Skeletal muscle cell (primary cell): ENCODE measurements around the gene ASAP2.
A peak's percentile ranks its signal among the peaks of the same experiment; 100 is the strongest.

ENCODE experiments used
- DNase-seq: peaks from one replicate; pipeline ENCODE4 v3.0.0-alpha.2; 2010; ENCODE audit warnings: low read depth
- H3K4me3 ChIP-seq: 2 replicates; pipeline ENCODE4 v1.5.1; 2011; ENCODE audit warnings: low read depth, mild to moderate bottlenecking, control low read depth, low read length, moderate library complexity

Gene ASAP2

GRCh38 chr2:9401646-9402371 is 195.2 kb downstream of the ASAP2 start:
- no peak overlapping the region for H3K4me3 ChIP-seq
- DNase-seq = no peak

GRCh38 chr2:9403924-9404323 is 197.3 kb downstream of the ASAP2 start:
- no peak overlapping the region for H3K4me3 ChIP-seq
- DNase-seq = peak; percentile 27

- no peak for DNase-seq
- H3K4me3 ChIP-seq = no peak overlapping the region
Observed at GRCh38 chr2:9404451-9404850, 197.8 kb downstream of the ASAP2 start.

- H3K4me3 ChIP-seq = no peak overlapping the region
- no peak for DNase-seq
Observed at GRCh38 chr2:9405636-9406035, 199.0 kb downstream of the ASAP2 start.

GRCh38 chr2:9406529-9407362 is 200.1 kb downstream of the ASAP2 start:
- DNase-seq = no peak
- H3K4me3 ChIP-seq = no peak overlapping the region

GRCh38 chr2:9407363-9407811 is 200.8 kb downstream of the ASAP2 start:
- no peak overlapping the region for H3K4me3 ChIP-seq
- DNase-seq = no peak

- DNase-seq = no peak
- no peak overlapping the region for H3K4me3 ChIP-seq
Observed at GRCh38 chr2:9408641-9409151, 202.1 kb downstream of the ASAP2 start.

- no peak overlapping the region for H3K4me3 ChIP-seq
- DNase-seq = no peak
Observed at GRCh38 chr2:9410108-9410507, 203.5 kb downstream of the ASAP2 start.

- H3K4me3 ChIP-seq = no peak overlapping the region
- no peak for DNase-seq
Observed at GRCh38 chr2:9412781-9413180, 206.2 kb downstream of the ASAP2 start.

GRCh38 chr2:9415516-9416169 is 209.0 kb downstream of the ASAP2 start:
- DNase-seq = no peak
- no peak overlapping the region for H3K4me3 ChIP-seq

GRCh38 chr2:9416267-9416961 is 209.8 kb downstream of the ASAP2 start:
- no peak overlapping the region for H3K4me3 ChIP-seq
- DNase-seq = no peak

GRCh38 chr2:9416962-9417316 is 210.3 kb downstream of the ASAP2 start:
- no peak overlapping the region for H3K4me3 ChIP-seq
- DNase-seq = no peak

- no peak overlapping the region for H3K4me3 ChIP-seq
- no peak for DNase-seq
Observed at GRCh38 chr2:9417725-9418124, 211.1 kb downstream of the ASAP2 start.

- H3K4me3 ChIP-seq = no peak overlapping the region
- DNase-seq = no peak
Observed at GRCh38 chr2:9418746-9419145, 212.1 kb downstream of the ASAP2 start.

- H3K4me3 ChIP-seq = no peak overlapping the region
- no peak for DNase-seq
Observed at GRCh38 chr2:9419541-9419940, 212.9 kb downstream of the ASAP2 start.

- DNase-seq = no peak
- no peak overlapping the region for H3K4me3 ChIP-seq
Observed at GRCh38 chr2:9420495-9420894, 213.9 kb downstream of the ASAP2 start.

- no peak for DNase-seq
- peak overlapping the region; percentile 83 for H3K4me3 ChIP-seq
Observed at GRCh38 chr2:9422321-9423099, 215.9 kb downstream of the ASAP2 start.

- H3K4me3 ChIP-seq = peak within 1 kb of the TSS; percentile 83
- DNase-seq = peak; percentile 89
Observed at GRCh38 chr2:9423100-9423921, 216.7 kb downstream of the ASAP2 start, which contains the start of the genes CPSF3 and ITGB1BP1. Gene CPSF3 (plus strand): TSS chr2:9423654. CDS start chr2:9423774, 120 bp downstream. Gene ITGB1BP1 (minus strand): TSS chr2:9423528. CDS start chr2:9418697, 4,831 bp downstream.
